Fibroblast of skin of right biceps (primary cell): ENCODE measurements around the gene FIGNL1.
A peak's percentile ranks its signal among the peaks of the same experiment; 100 is the strongest.

Experiments
- DNase-seq: peaks from one replicate; pipeline ENCODE4 v3.0.0-alpha.2; 2013

Gene FIGNL1

DNA sequence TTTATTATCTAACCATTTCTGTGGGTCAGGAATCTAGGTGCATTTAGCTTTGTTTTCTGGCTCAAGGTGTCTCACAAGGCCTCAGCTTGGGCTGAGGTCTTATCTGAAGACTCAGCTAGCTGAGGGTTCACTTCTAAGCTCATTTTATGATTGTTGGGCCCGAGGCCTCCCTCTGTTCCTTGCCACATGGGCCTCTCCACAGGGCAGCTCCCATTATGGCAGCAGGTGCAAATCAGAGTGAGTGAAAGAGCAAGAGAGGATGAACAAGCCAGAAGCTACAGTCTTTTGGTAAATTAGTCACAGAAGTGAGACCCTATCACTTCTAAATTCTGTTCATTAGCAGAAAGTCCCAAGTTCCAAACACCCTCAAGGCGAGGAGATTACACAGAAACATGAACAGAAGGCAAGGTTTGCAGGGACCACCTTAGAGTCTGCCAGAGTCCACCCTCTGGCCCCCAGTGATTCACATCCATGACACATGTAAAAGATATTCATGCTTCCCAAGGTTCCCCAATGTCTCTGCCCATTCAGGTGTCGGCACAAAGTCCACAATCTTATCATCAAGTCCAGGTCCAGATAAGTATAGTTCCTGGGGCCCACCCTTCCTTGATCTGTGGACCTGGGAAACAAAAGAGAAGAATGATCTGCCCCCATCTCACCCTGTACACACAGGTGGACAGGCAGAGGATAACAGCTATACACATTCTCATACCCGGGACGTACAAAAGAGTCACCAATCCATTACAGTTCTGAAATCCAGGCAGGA, 23.7 kb downstream of the FIGNL1 start:
- no peak for DNase-seq

DNA sequence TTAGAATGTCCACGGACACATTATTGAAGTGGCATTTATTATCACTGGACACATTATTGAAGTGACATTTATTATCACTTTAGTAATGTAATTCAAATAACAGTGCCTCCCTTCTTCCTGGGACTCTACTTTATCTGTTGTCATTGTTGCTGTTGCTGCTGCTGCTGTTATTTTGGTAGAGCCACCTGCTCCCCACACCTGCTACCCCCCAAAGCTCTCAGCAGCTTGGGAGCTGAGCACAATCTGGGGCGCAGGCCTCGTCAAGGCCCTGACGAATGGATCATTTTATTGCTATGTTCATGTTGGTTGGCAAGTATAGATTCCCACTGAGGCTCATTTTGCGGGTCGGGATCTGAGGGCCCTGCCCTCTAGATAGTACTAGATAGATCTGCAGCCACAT, 24.8 kb downstream of the FIGNL1 start:
- no peak for DNase-seq

DNA sequence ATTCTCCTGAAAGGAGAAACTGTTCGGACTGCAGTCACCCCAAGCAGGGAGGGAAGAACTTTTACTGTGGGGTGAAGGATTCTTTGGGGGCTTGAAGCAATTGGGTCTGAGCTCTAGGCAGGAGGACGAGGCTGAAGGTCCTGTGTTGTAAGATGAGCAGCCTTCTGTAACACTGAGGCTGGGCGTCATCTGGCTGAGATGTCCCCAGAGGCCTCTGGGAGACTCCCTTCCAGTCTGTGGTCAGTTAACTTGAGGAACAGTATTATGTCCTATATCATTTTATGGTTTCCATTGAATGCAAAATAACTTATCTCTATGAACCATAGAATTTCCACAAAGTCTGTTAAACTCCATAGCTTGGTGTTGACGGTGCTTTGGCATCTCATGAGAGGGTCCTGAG, 26.3 kb downstream of the FIGNL1 start:
- no peak for DNase-seq

DNA sequence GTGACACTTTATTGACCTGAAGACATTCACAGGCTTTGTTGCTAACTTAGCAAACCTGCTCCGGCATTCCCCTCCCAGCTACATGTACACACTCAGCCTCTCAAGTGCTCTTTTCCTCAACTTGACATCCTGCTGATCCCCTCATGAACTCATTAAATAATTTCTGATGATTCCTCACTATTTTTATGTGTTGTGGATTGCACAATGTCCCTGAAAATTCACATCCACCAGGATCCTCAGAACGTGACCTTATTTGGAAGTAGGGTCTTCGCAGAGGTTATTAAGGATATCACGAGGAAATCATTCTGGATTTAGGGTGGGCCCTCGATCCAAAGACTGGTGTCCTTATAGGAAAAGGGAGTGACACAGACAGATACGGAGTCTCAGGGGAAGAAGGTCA, 27.3 kb downstream of the FIGNL1 start:
- DNase-seq, result no peak

DNA sequence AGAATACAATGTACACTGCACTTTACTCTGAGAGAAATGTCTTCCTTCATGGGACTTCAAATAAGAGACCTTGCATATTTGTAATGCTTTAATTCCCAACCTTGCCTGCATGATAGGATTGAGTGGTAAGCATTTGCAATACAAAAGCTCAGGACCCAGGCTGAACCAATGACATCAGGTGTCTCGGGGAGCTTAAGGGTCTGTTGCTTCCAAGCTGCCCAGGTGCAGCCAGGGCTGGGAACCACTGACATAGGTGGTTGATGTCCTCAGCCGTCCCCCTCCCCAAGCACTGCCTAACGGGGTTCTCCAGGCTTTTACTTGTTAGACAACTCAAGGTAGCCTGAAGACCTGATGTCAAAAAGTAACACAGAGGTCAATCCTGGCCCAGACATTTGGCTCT, 29.1 kb downstream of the FIGNL1 start:
- no peak for DNase-seq

DNA sequence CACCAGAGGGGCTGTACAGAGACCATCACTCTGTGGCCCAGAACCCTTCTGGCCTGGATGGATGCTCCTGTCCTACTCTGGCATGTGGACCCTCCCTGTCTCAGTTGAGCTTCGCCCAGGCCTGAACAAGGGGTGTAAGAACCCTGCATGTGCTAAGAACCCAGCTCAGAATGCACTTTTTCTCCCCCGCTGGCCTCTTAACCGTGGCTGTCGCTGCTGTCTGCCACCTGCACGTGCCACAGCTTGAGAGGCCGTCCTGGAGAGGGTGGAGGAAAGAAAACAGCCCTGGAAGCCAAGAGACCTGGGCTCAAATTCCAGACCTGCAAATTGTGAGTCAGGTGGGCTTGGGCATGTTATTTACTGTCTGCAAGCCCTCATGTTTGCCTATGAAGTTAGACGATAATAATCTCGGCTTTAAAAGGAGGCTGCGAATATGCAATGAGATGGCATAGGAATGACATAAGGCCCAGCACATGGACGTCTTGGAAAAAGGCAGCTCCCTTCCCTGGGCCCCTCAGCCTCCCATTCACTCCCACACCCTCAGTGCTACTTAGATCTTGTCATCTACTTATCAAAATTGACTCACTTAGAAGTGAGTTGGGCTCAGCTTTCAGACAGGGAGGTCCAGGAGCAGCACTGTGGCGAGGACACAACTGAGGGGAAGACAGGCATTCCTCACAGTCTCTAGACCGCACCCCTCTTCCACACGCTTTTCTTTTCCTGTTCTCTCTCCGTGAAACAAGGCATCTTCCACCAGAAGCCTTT, 31.4 kb downstream of the FIGNL1 start:
- no peak for DNase-seq

DNA sequence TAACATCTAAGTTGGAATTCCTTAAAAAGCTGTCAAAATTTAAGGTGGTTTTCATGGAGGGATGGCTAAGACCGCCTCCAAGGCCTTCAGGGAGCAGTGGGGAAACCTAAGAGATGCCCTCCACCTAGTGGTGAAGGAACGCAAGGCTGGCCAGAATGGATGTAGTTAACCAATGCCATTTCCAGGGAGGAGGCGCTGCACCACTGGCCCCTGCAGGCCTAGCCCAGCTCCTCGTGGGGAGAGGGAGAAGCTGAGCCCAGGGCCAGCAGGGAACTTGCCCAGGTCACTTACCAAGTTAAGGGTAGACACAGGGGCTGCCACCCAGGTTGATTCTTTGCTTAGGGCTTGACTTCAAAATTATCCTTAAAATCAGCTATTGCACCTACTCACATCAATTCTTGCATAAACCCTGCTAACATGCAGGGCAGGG, 32.0 kb downstream of the FIGNL1 start:
- peak; percentile 65 for DNase-seq

DNA sequence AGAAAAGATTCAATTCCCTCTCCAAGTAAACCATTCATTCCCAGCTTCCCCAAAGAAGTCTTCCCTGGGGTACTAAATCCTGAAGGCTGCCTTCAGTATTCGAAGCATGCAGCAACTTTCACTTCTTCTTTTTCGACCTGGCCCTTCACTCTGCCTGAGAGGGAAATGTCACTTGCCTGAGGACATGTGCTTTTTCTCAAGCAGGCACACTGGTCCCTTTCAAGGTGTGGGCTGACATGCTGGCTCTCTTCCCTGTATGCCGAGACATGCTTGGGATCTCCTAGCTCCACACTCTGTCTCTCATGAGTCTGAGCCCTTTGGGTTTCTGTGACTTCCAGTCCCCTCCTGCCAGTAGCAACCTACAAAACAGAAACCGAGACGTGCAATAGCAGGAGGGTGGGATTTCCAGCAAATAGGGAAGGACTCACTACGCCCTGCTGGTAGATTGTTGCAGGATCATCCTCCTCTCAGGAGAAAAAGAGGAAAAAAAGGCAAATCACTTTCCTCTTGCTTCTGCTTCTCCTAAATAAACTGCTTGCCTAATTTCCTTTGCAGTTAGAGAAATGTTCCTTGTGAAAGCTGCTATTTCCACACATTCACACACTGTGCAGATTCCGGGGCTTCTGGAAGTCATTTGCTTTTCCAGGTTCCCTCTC, 33.5 kb downstream of the FIGNL1 start:
- DNase-seq, result no peak

DNA sequence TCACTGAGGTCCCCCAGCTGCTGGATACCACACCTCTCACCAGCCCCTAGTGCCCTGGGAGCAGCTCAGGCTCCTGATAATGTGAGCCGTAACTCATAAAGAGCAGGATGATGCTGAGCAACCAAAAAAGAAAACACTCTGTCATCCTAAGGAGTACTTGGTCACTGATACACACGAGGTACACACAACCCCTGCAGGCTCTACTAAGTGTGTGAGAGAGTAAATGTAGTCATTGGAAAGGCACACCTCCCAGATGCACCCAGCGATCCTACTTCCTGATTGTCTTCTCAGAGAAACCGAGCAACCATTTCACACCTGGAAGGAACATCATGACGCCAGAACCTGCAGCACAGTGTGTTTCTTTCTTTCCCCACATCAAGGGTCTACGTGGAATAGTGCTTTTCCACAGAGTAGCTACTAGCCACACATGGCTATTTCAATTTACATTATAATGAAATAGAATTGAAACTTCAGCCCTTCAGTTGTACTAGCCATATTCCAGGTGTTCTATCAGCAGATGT, 34.2 kb downstream of the FIGNL1 start:
- no peak for DNase-seq

DNA sequence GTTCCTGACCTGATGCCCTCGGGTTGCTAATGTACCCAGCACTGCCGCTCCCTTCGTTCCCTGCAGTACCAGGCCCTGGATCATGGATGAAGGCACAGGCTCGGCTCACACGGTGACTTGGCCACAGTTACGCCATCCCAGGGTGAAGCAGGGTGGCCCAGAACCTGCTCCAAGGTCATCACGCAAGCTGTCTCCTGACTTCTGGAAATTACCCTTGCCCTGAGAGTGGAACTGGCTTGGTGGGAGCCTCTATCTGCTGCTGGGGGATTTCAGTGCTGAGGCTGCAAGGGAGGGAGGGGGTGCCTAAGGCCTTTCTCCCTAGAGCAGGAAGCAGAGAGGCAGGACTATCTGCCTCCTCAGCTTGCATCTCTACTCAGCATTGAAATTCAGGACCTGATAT, 36.6 kb downstream of the FIGNL1 start:
- no peak for DNase-seq

DNA sequence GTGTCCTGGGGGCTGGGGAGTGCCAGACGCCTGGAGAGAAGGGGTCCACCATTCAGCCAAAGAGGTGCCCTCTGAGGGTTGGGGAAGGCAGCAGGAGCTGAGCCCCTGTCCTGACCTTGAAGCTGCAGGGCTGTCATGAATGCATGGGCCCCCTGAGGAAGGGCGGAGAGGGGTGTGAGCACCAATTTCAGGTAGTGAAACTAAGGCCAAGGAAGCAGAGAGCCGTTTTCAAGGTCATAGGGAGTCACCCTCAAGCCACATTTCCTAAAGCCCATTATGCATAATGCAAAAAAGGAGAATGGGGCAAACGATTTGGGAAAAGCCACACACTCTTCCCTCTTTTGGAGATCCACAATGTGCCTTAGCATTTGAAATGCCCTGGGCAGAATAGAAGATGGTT, 37.2 kb downstream of the FIGNL1 start:
- DNase-seq, result no peak

DNA sequence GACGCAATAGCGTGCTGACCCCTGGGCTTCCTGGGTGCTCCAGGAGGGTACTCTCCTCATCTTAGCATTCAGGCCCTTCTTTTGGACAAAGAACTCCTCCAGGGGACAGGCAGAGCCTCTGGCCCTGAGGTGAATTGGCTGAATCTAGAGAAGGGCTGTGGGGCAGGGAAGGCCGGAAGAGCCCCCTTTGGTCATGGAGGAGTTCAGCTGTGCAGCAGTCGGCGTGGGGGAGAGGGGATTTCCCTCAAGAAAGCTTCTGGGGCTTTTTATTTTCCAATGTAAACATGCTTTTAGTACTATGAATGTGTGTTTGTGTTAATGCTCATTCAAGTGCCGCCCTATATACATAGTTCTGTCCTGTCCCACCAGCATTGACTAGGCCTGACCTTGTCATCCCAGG, 38.8 kb downstream of the FIGNL1 start:
- no peak for DNase-seq

DNA sequence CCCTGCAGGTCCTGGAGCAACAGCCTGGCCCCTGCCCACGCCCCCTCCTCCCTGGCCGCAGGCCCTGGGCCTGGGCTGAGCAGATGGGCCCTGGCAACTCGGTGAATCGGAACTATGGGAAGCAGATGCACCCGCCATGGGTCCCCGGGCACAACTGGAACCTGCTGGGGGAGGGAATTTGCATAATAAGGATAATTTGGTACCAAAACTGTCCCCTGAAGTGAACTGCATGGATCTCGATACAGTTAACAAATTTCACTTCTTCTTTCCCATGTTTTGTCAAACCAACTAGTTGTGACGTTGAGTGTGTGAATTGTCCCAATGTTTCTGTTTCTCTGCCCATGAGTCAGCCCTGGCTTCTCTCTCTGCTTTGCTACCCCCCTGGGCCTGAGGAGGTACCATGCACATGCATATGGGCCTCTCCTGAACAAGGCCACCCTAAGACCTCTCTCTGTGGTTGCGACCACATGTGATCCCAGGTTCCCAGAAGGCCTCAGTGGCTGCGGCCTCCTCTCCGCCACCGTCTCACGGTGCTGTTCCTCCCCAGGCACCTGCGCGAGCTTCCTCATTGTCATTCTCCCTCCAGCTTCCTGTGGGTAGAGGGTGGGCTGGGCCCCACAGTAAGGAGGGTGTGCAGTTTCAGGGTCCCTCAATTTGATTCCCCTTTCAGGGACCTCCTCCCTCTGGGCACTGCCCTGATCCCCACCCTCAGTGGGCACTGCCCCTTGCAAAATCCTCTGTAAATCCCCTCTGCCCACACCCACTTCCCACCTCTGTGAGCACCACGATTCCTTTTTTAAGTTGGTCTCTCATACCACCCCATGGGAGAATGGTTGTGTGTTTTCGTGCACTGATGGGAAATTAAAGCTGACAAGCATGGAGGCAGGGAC, 40.0 kb downstream of the FIGNL1 start:
- DNase-seq, result no peak

DNA sequence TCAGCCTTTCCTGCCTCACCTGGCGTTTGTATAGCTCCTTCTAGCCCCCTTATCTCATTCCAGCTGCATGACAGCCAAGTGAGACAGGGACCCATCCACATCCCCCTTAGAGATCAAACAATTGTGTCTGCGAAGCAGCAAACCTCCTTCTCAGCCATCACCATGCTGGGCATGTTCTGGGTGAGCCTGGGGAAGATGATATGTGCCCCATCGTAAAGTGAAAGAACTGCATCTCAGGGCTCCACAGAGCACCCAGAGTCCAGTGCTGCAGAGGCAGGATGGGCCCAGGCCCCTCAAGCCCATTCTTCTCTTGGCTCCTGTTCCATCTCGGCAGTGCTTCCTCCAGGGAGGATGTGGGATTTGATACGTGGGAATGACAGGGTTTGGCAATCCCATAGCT, 43.2 kb downstream of the FIGNL1 start:
- DNase-seq, result no peak

DNA sequence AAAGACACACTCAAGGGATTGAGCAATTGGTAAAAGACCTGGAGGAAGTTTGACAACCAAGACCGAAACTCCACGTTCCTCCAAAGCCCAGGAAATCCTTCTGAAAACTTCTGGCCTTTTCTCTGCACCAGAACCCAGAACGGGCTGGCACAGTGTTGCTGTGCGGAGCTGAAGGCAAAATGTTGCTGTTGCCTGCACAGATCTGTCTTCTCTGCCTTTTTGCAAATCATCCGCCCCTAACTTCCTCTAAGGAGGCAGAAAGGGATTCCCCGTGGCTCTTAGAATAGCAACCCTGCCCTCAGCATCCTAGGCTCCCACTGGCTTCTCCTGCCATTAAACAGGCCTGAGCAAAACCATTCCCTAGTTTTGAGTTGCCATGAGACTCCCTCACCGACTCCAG, 44.9 kb downstream of the FIGNL1 start:
- DNase-seq, result no peak

DNA sequence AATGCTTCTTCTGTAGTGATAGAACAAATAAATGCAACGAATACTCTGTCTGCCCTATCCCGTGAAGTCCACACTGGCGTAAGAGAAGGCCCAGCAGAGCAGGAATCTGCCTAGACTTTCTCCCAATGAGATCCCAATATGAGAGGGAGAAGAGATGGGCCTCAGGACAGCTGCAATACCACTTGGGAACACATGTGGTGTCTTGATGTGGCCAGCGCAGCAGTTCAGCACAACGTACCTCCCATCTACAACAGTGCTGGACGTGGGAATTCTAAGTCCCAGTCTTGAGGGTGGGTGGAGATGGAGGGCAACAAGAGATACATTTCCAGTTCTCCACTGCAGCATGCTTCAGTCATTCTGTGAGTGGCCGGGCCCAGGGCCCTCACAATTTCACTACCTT, 45.8 kb downstream of the FIGNL1 start:
- DNase-seq, result no peak

DNA sequence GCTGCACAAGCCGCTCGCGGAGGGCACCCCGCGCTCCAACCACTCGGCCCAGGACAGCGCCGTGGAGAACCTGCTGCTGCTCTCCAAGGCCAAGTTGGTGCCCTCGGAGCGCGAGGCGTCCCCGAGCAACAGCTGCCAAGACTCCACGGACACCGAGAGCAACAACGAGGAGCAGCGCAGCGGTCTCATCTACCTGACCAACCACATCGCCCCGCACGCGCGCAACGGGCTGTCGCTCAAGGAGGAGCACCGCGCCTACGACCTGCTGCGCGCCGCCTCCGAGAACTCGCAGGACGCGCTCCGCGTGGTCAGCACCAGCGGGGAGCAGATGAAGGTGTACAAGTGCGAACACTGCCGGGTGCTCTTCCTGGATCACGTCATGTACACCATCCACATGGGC, 50.0 kb downstream of the FIGNL1 start:
- no peak for DNase-seq

DNA sequence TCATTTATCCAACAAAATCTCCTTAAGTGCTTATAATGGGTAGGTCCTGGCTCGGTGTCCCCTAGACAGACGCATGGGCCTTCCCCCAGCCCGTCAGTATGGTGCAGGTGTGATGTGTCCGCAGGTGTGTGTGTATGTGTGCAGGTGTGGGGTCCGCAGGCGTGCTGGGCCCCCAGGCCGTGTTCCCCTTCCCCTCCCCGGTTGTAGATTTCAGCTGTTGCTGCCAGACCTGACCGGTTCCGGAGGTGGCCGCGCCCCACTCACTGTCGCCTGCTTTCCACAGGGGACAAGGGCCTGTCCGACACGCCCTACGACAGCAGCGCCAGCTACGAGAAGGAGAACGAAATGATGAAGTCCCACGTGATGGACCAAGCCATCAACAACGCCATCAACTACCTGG, 50.5 kb downstream of the FIGNL1 start:
- no peak for DNase-seq

DNA sequence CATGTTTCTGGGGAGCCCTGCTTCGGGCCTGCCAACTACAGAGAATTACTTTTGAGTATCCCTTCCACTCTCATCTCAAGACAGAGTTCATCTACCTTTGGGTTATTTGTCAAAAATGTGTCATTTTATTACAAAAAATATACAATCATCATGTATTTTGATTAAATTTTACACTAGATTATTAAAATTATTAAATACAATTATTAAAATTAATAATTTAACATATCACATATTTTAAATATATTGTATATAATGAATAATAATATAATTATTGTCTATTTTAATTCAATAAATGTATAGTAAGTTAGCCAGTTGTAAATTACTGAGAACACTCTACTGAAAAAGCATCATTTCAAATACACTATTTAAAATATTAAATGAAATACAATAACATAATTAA, 50.9 kb downstream of the FIGNL1 start:
- no peak for DNase-seq

DNA sequence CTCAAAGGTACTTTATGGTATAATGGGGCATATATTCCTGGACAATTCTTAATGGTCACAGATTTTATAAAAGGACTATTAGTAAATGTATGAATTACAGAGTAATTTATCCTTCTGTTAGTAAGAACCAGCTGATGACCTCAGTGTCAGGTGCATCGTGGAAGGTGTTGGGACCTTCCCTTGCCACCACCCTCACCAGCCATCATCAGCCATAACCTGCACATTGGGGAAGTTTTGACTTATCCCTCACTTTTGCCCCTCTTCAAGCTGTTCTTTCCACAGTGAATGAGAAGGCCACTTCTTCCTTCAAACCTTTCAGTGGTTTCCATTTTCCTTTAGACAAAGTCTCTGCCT, 52.2 kb downstream of the FIGNL1 start:
- no peak for DNase-seq

DNA sequence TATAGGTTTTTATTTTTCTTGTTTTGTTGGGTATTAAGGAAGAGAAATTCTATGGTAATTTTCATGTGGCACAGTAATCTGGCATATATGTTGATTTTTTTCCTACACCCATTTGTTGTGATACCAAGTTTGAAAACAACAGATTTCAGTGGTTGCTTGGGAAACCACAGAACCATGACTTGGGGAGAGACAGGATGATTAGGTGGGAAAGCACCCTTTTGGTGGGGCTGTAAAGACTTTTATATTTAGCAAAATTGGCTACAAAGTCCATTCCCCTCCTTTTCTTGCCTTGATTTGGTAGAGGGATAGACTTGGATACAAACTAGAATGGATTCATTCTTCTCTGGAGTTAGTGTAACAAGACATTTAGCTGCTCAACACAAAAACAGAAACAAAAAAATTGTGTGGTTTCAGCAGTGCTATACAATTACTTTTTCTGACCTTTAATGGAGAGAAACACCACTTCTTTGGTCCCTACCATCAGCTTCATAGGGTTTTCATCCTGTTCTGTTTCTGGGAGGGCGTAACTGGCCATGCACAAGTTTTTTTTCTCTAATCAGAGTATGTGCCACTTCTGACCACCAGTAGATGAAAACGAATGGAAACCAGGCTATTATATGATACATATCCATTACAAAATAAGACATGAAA, 52.7 kb downstream of the FIGNL1 start:
- no peak for DNase-seq

DNA sequence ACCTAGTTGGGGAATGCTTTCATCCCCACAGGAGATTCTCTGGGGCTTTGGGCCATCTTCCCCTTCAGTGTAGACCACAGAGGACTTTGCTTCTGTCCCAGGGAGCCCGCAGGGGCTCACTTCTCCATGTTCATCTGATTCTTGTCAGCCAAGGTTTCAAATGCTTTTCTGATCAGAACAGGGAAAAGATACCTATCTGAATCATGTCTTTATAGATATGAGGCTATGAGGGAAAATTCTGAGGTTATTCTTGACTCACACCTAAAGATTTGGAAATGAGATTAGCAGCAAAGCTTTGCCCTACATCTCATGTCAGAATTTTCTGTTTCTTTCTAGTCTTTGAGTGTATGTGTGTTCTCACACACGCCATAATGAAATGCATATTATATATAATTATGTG, 53.3 kb downstream of the FIGNL1 start:
- no peak for DNase-seq
